Esophagus mucosa (tissue), 1 donor: ENCODE results near the gene TMEM115. TPM values are rescaled to one million over a fixed set of nuclear protein-coding genes. Genes with fewer than 3 reads are reported as not detected.

Source experiments
- ATAC-seq: fragments of 200-7000 bp; cut with Tn5 transposase; one replicate; pipeline ENCODE4 v1.9.1; 2020
- total RNA-seq: library from RNA; stranded (reverse); gene quantifications from one replicate; pipeline ENCODE4 v1.2.4, GENCODE V29; 2023
- donor health status: DM: yes; HTN: yes; CAD: no.

The TMEM115 gene
- total RNA-seq, 1 donor from 2014 or later: 19.3 TPM

- ATAC-seq: no peak
These were observed 18.7 kb upstream of the TMEM115 start for GRCh38 chr3:50378024-50378423.

DNA sequence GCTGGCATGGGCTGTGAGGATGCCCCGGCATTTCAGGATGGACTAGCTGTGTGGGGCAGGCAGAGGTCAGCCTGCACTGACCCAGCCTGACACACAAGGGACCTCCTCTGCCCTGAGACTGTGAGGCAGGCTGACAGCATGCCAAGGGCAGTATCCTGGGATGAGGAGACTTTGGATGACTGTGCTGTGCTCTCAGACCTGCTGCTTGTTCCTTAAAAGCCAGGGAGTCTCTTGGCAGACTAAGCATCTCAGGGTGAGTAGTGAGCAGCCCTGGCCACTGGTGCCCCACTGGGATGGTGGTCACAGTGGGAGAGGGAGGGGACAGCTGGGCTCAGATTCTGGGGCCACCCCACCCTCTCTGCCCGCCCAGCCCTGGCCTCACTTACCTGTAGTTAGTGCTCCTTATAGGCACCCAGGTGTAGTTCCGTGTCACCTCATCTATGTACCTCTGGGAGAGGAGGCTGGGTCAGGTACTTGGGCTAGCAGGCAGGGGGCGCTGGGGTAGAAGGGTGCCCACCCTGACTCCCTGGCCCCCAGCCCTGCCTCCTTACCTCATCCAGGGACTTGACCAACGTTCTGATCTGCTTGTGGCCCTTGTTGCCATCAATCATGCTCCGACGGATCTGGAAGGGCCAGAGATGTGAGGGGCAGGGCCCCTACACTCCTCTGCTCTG lies 16.1 kb upstream of the TMEM115 start:
- ATAC-seq: no peak

- ATAC-seq: no peak
These were observed 15.3 kb upstream of the TMEM115 start for GRCh38 chr3:50374363-50375257.

DNA sequence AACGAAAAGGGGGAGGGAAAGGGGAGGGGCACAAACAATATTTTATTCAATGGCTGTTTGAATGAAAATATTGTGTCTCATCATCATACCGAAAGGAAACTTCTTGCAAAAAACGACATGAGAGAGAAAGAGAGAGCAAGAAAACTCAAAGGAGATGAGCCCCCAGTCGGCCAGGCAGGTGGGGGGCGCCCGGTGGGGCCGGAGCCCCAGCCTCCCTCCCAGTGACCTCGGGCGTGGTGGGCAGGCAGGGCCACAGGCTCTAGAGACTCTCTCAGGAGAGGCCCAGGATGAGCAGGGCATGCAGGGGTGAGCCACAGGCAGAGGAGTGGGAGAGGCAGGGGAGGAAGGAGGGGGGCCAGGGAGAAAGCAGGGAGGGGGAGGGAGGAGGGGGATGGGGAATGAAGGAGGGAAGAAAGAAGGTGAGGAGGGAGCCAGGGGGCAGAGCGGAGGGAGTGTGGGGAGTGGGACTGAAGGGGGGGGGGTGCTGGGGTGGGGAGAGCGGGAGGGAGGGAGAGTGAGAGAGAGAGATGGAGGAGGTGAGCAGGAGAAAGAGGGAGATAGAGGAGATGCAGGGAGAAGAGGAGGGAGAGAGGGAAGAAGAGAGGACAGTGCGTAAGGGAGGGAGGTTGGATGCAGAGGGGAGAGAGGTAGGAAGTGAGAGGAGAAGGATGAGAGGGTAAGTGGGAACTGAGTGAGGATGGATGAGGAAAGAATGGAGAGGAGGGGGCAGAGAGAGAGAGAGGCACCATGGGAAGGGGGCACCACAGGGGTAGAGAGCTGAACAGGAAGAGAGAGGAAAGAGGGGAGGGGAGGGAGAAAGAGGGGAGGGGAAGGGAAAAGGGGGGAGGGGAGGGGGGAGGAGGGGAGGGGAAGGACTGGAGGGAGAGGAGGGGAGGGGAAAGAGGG lies 14.1 kb upstream of the TMEM115 start:
- ATAC-seq: no peak

GRCh38 chr3:50372349-50372748 lies 13.0 kb upstream of the TMEM115 start:
- no peak for ATAC-seq

DNA sequence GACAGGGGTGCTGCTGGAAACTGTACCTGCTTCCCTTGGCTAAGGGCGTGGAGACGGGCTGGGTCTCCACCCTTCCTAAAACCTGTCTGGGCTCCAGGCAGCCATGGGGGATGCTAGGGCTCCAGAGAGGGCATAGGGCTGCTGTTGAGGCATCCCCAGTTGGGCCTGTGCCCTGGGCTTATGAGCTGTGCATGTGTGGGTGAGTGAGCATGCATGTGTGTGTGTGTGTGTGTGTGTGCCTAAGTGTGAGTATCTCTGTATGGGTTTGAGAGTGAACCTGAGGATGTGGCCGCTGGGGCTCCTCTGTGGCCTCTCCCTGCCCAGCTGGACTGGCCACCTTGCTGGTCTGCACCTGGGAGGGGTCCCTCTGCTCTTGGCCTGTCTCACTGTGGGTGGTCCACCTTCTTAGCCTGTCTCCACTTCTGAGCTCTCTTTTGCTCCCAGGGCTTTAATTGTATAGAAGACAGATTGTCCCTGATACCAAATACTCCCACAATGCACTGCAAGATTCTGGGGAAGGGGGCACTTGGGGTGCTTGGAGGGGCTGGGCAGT lies 11.9 kb upstream of the TMEM115 start:
- ATAC-seq: no peak

DNA sequence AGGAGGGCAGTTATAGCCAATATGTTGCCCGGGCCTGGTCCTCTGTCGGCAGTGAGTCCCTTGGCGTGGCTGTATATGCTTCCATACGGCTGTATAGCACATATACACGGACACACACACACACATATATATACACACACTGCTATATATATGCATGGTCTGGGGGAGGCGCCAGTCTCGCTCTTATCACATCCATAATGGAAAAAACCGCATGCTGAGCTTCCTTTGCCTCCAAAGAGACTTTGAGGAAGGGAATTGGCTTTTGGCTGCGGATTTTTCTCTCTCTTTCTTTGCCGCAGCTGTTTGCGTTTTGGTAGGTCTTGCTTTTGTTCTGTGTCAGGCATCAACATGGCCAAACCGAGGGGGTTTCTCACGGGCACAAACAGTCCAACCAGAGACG lies 11.3 kb upstream of the TMEM115 start:
- ATAC-seq: no peak

GRCh38 chr3:50369012-50369670 lies 9.8 kb upstream of the TMEM115 start:
- ATAC-seq: no peak

GRCh38 chr3:50365842-50366220 lies 6.5 kb upstream of the TMEM115 start:
- ATAC-seq: no peak

- peak; percentile 87 for ATAC-seq
These were observed 5.9 kb upstream of the TMEM115 start for GRCh38 chr3:50365080-50365841.

- peak; percentile 3 for ATAC-seq
These were observed 5.3 kb upstream of the TMEM115 start for GRCh38 chr3:50364573-50365079.

- no peak for ATAC-seq
These were observed 414 bp upstream of the TMEM115 start for GRCh38 chr3:50359760-50360110.

DNA sequence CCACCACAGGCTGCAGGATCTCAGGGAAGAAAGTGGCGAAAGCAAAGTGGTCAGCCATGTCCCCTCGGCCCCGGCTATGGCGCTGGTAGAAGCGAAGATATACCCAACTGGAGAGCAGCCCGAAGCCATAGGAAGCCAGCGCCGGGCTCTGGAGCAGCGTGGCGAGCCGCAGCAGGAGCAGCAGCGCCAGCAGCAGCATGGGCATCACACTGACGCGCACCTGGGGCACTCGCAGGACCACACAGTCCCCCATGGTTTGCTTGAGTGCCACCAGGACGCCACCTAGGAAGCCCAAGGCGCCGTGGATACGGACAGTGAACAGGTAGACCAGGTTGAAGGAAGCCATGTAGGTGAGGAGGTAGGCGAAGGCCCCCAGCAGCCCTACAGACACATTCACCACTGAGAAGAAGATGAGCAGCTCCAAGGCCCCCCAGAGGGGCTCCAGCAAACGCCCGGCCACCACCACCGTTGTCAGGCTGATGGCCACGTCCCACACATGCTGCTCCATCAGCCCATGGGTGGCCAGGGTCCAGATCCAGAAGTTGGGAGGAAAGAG lies 888 bp downstream of the TMEM115 start:
- peak; percentile 0 for ATAC-seq

GRCh38 chr3:50357481-50357880 lies 1.8 kb downstream of the TMEM115 start:
- no peak for ATAC-seq

GRCh38 chr3:50356553-50356952 lies 2.8 kb downstream of the TMEM115 start:
- no peak for ATAC-seq

GRCh38 chr3:50355829-50356552 lies 3.3 kb downstream of the TMEM115 start:
- ATAC-seq: no peak

DNA sequence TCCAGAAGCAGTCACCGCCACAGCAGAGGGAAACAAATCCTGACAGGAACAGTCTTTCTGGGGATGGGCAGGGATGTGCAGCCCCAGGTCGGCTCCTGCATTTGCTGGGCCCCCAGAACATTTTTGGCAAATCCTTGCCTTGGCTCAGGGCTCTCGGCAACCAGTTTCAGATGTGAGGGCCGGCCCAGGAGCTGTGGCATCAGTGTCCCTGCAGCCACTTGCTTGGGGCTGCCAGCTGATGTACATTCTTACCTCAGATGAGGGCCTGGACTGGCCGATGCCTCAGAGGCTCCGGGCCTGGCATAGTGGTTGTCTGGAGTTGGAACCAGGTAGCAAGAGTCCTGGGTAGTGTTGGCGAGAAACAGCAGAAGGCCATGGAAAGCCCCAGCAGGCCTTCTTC lies 4.5 kb downstream of the TMEM115 start:
- no peak for ATAC-seq

GRCh38 chr3:50354186-50354764 lies 5.0 kb downstream of the TMEM115 start:
- ATAC-seq: no peak

- no peak for ATAC-seq
These were observed 5.9 kb downstream of the TMEM115 start for GRCh38 chr3:50353245-50354004.
